ENCODE data around the gene TRDN.

Gene TRDN

DNA sequence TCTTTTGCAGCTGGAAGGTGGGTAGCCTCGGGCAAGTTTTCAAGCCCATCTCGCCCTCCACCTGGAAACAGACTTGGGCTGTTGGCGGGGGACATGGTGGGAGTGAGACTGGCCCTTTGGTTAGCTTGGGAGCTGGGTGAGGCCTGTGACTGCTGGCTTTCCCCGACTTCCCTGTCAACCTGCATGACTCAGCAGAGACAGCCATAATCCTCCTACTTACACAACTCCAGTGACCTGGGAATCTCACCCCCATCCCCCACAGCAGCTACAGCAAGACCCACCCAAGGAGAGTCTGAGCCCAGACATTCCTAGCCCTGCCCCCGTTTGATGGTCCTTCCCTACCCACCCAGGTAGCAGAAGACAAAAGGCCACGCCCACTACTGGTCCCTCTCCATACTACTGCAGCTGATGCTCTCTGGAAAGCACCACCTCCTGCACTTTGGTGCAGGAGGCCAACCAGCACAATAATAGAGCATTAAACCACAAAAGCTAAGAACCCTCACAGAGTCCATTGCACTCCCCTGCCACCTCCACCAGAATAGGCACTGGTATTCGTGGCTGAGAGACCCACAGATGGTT lies 188.4 kb downstream of the TRDN start:
- TF ChIP-seq, protein P1, sequence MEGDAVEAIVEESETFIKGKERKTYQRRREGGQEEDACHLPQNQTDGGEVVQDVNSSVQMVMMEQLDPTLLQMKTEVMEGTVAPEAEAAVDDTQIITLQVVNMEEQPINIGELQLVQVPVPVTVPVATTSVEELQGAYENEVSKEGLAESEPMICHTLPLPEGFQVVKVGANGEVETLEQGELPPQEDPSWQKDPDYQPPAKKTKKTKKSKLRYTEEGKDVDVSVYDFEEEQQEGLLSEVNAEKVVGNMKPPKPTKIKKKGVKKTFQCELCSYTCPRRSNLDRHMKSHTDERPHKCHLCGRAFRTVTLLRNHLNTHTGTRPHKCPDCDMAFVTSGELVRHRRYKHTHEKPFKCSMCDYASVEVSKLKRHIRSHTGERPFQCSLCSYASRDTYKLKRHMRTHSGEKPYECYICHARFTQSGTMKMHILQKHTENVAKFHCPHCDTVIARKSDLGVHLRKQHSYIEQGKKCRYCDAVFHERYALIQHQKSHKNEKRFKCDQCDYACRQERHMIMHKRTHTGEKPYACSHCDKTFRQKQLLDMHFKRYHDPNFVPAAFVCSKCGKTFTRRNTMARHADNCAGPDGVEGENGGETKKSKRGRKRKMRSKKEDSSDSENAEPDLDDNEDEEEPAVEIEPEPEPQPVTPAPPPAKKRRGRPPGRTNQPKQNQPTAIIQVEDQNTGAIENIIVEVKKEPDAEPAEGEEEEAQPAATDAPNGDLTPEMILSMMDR (conservative IDR thresholded peaks at IDR 0.05; ENCODE audit: low read length), result no peak
- no peak for DNase-seq (ENCODE audit: low read depth)
- no peak overlapping the region for H3K4me3 ChIP-seq (ENCODE audit: low read length)

DNA sequence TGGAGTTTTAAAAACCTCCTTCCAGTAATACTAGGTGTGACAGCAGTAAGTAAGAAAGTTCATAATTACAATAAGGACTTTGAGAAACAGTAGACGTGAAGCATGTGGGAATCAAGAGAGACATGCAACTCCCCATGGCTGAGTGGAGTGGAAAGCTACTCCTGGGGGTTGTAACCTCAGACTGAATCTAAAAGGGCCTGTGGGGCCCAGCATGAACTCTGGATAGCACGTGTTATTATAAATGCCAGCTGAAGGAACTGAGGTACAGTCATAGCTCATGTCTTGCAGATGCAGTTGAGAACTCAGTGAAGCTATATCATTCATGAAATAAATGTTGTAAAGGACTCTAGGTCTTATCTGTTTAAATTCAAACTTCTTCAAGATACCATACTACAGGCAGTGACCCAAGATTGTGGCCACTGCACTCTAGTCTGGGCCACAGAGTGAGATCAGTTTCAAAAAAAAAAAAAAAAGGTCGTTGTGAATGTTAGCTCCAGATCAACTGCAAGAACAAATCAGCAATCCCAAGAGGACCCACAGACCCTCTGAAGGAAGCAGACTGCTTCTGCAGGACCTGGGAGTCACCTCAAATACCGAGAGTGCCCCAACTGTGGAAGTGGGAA lies 189.3 kb downstream of the TRDN start:
- DNase-seq (ENCODE audit: low read depth), result no peak
- H3K4me3 ChIP-seq (ENCODE audit: low read length), result no peak overlapping the region
- TF ChIP-seq, protein P1 (conservative IDR thresholded peaks at IDR 0.05; ENCODE audit: low read length), result no peak

DNA sequence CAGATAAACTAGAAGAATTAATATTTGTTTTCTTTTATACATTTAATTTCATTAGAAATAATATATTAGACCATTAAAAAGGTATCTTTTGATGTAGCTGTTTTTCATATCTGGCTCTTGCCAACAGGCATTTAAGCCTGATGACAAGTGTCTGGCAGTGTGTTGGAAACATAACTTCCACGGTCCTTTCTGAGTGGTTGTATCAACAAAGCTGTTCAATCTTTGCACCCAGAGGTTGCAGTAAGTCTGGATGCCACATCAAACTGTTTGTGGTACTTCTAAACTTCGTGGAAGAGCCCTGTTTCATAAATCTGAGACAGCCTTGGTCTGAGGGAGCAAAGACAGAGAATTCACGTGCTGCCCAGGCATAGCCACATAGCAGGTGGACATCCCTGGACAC lies 197.4 kb downstream of the TRDN start:
- TF ChIP-seq, protein P1 (conservative IDR thresholded peaks at IDR 0.05; ENCODE audit: low read length), result no peak
- no peak for DNase-seq (ENCODE audit: low read depth)
- H3K4me3 ChIP-seq (ENCODE audit: low read length), result no peak overlapping the region

DNA sequence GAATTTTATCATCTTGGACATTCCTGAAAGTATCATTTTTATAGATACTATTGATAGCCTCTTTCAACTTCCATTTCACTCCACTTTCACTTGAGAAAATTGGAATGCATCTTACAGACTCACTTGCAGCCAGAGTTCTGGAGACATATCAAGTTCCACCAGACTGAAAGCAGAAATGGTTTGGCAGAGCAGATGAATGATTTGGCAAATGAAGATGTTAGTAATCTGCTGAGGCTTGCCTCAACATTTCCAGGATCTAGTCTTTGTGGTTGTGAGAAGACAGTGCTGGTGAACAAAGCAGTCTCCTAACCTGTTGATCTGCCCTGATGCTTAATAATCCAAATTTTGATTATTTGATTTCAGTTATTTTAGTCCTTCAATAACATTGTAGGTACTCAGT lies 202.6 kb downstream of the TRDN start:
- TF ChIP-seq, protein P1 (conservative IDR thresholded peaks at IDR 0.05; ENCODE audit: low read length), result no peak
- DNase-seq (ENCODE audit: low read depth), result no peak
- no peak overlapping the region for H3K4me3 ChIP-seq (ENCODE audit: low read length)

DNA sequence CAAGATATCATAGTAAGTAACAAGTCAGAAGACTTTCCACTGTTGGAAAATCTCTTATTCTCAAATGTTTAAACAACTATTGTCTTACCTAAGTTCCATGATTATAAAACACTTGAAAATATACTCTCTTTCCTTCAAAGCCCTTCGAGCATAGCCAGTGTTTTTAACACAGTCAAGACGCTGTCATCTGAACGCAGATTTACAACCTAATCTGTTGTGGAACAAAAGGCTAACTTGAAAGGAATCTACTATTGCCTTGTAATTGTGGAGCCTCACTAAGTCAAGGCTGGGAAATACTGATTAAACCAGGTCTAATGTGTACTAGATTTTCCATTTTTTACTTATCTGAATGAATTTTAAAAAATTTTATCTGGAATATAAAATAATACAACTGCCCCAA lies 205.8 kb downstream of the TRDN start:
- no peak overlapping the region for H3K4me3 ChIP-seq (ENCODE audit: low read length)
- no peak for DNase-seq (ENCODE audit: low read depth)
- TF ChIP-seq, protein P1 (conservative IDR thresholded peaks at IDR 0.05; ENCODE audit: low read length), result no peak

DNA sequence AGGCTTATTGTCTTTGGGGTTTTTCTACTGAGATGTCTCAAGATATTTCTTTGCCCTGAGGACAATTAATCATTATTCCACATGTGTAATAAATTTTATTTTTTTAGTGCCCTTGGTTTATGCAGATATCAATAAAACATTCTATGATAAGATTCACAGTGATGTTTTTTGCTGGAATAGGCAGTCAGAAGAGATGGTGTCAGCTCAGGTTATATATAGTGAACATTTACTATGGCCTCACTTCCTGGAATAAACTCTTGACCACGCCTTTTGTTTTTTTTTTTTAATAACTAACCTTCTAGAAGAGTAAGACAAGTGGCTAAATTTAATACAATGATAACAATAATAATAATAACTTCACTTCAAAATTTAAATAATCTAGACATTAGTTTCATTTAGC lies 209.7 kb downstream of the TRDN start:
- DNase-seq (ENCODE audit: low read depth), result no peak
- TF ChIP-seq, protein P1 (conservative IDR thresholded peaks at IDR 0.05; ENCODE audit: low read length), result no peak
- no peak overlapping the region for H3K4me3 ChIP-seq (ENCODE audit: low read length)

DNA sequence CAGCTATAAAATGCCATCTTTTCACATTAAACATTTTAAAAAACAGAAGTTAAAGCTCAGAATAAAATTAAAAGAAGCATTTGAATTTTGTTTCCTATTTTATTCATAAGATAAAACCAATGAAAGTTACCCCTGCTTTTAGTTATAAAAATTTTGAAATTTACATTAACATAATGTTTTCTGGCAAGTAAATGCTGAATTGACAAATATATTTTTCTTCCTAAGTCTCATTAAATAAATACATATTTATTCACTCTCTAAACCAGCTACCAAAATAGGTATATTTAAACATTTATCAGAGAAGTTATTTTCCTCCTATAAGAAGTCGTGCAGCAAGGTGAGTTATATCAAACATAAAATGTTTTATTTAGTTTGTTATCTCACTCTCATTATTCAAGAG lies 213.6 kb downstream of the TRDN start:
- no peak for DNase-seq (ENCODE audit: low read depth)
- no peak overlapping the region for H3K4me3 ChIP-seq (ENCODE audit: low read length)
- TF ChIP-seq, protein P1 (conservative IDR thresholded peaks at IDR 0.05; ENCODE audit: low read length), result no peak

Measured in AG10803 (cell line).